Measurements from ENCODE around the gene SLC29A3.

DNA sequence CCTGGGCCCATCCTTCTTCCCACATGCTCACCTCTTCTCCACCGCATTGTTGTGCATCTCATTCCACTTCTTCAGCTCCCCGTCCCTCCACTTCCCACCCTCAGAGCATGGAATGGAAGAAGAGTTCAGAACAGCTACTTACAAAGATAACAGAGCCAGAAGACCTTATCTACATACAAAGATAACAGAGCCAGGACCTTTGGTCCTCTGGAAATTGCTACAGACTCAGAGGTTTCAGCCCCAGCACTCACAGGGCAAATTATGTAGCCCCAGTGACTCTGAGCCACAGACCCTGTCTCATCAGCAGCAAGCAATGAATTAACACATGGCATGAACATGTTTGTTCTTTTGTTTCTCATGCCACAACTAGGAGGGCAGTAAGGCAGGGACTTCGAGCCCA, 28.7 kb upstream of the SLC29A3 start:
- TF ChIP-seq, protein P1, sequence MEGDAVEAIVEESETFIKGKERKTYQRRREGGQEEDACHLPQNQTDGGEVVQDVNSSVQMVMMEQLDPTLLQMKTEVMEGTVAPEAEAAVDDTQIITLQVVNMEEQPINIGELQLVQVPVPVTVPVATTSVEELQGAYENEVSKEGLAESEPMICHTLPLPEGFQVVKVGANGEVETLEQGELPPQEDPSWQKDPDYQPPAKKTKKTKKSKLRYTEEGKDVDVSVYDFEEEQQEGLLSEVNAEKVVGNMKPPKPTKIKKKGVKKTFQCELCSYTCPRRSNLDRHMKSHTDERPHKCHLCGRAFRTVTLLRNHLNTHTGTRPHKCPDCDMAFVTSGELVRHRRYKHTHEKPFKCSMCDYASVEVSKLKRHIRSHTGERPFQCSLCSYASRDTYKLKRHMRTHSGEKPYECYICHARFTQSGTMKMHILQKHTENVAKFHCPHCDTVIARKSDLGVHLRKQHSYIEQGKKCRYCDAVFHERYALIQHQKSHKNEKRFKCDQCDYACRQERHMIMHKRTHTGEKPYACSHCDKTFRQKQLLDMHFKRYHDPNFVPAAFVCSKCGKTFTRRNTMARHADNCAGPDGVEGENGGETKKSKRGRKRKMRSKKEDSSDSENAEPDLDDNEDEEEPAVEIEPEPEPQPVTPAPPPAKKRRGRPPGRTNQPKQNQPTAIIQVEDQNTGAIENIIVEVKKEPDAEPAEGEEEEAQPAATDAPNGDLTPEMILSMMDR (IDR thresholded peaks at IDR 0.05): no peak
- TF ChIP-seq POLR2AphosphoS5 (IDR thresholded peaks at IDR 0.05; ENCODE audit: low read depth, low read length) (no peak), TCF7L2 (IDR thresholded peaks at IDR 0.05; ENCODE audit: low read depth, low read length) (no peak), SIN3A (IDR thresholded peaks at IDR 0.05; ENCODE audit: borderline replicate concordance, insufficient read depth, low read depth, low read length) (no peak), REST (IDR thresholded peaks at IDR 0.05; ENCODE audit: insufficient read depth in 1 of 2, low read depth in 2 of 2, low read length in 1 of 2) (no peak)

Data from Panc1 (cell line).